ENCODE results near the gene CDK2AP2.

DNA sequence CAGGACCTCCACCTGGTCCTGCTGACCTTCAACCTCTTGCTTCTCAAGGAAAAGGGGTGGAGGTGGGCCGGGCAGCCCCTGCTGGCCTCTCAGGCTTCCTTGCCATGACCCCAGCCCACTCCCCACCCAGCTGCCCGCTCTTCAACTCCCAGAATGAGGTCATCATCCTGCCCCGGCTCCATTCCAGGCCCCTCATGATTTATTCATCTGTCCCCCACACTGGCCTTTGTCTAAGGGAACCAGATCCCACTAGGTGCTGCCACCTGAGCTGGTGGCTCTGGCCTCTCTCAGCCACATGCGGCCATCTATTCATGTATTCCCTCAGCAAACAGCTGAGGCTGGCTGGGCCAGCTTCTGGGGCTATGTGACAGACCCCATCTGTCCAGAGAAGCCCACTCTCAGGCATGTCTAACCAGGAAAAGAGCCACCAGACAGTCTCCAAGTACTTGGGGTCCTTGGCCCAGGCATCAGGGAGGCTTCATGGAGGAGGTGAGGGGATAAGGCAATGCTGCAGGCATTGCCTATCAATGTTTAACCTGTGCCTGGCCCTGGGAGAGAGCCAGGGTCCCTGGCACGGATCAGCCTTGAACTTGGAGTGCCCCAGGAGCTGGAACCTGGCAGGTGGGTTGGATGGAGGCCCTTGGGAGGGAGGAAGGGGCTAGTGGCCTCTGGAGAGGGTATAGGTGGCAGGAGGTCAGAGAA, 17.5 kb upstream of the CDK2AP2 start:
- TF ChIP-seq GATA2 (IDR thresholded peaks at IDR 0.05; ENCODE audit: low read depth, low read length) (no peak), GATA3 (IDR thresholded peaks at IDR 0.05; ENCODE audit: low read depth, low read length) (no peak)
